ENCODE measurements around the gene AP1B1.
"Not testable (repeated sequence)": the region's sequence is repeated elsewhere in the genome, so short reads cannot be mapped to it uniquely, and the experiment has no call there.

The AP1B1 gene

DNA sequence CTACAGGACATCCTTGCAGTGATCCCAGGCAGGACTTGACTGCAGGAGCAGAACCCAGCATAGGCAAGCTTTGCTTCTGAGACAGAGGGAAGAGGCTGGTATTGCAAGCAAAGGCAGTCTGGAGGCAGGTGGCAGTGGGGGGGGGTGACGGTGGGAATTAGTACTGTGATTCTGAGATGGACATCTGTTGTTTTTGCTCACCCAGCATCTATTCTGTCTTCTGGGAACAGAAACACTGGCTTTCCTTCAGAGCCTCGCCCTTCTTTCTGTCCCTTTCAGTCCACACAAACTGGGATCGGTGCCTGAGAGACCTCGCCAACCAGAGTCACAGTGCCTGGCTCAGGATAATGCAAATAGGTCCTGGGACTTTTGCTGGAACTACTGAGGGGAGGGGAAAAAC is 41.7 kb downstream of the AP1B1 start:
- peak; percentile 92 for DNase-seq

DNA sequence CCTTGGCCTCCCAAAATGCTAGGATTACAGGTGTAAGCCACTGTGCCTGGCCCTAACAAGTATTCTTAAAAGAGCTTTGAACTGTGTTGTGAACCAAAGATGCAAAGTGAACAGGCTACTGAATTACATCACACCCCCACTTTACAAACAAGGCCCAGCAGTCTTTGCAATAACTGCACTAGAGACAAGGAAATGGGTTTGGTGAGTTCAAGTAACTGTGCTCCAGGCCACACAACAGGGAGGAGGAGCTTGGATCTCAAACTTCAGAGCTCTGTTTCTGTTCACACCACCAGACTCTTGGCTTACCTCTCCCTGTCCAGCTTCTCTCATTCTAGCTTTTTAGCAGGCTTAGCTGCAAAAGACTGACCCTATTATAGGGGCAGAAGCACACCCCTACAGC is 42.4 kb downstream of the AP1B1 start:
- no peak for DNase-seq

DNA sequence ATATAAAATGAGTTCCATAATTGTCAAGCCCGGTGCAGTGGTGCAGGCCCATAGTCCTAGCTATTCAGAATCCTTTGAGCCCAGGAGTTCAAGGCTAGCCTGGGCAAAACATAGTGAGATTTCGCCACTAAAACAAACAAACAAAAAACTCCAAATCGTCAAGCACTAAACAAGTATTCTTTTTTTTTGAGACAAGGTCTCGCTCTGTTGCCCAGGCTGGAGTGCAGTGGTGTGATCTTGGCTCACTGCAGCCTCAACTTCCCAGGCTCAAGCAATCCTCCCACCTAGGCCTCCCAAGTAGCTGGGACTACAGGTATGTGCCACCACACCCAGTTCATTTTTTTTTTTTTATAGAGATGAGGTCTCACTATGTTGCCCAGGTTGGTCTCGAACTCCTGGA is 43.5 kb downstream of the AP1B1 start:
- DNase-seq: not testable (repeated sequence)

DNA sequence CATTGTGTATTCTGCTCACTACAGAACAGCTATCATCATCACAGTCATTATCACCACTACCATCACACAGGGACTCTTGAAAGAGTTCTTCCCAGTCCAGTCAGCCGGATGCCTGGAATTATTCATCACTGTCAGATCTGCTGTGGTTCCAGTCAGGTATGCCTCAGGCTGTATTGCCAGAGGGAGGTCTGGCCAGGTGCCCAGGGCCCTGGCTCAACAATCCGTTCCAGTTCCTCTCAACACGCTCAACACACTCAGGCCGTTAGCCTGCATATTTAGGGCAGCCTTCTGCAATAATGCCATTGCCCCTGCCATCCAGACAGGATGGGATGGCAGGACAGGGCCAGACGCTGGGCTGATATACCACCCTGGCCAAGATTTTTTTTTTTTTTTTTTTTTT is 44.2 kb downstream of the AP1B1 start:
- DNase-seq: peak; percentile 57

DNA sequence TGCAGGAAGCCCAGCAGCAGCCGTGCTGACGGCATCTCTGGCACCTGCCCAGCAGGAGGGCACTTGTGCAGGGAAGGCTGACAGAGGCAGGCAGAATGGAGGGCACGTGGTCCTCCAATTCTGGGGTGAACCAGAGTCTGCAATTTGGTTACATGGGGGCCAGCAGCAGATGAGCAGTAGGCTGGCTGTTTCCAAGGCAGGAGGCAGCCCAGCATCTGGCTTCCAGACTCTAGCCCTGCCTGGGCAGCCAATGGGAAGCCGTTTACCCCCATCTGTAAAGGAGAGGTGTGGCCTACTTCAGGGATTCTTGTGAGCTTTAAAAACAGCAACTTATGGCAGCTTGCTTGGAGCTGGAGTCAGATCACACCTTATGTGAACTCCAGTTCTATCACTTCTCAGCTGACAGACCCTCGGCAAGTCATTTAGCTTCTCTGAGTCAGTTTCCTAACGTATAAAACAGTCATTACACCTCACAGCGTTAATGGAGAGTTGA is 45.0 kb downstream of the AP1B1 start:
- DNase-seq: peak; percentile 87

DNA sequence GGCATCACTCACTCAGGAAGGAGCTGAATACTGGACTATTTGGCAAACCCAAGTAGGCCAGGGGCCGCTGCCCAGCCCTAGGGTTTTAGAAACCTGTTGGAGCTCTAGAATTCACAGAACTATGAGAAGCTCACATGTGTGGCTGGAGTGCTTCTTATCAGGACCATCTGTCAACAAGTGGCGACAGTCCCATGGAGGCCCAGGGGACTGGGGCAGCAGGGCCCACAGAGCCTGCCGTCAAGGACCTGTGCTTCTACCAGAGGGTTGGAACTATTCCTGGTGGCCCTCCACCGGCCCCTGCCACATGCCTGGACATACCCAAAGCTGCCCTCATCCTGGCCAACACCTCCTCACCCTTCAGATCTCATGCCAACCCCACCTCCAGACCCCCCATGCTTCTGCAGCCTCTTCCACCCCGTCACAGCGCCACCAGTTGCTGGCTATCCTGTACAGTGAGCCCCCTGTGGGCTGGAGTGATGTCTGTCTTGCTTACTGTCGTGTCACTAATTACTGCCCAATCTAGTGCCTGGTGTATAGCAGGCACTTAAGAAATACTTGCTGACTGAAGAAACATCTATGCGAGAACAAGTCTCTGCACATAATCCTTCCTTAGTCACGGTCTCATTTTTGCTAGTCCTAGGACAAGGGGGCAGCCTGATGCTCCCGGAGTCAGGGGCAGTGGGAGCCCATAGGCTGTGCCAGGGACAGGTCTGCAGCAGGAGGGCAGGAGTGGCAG is 45.6 kb downstream of the AP1B1 start:
- DNase-seq: no peak

DNA sequence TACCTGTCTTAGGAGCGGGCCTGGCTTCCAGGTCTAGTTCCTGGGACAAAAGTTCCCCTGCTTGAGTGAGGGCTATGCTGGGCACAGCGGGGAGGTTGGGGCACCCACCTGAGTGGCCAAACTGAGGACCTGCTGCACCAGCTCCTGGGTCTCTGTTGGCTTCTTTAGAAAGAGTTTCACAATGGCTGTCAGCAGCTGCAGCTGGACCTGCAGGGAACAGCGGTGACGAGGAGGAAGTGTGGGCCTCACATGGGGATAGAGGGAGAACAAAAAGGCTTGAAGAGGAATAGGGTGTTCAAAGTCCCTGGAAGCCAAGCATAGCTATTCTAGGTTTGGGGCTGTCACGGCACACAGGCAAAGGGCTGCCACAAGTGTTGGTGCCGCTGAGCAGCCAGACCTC is 46.2 kb downstream of the AP1B1 start:
- no peak for DNase-seq

DNA sequence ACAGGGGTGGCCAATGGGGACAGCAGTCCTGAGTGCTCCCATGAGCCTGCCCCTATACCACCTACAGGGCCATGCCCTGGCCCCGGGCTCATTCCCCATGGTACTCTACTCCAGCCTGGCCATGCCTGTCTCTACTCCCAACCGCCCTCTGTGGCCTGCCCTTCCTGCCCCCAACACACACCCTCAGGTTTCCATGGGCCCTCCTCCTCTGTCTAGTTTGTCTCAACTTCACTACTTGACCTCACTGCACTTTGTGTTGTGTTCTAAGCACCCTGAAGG is 46.6 kb downstream of the AP1B1 start:
- no peak for DNase-seq

DNA sequence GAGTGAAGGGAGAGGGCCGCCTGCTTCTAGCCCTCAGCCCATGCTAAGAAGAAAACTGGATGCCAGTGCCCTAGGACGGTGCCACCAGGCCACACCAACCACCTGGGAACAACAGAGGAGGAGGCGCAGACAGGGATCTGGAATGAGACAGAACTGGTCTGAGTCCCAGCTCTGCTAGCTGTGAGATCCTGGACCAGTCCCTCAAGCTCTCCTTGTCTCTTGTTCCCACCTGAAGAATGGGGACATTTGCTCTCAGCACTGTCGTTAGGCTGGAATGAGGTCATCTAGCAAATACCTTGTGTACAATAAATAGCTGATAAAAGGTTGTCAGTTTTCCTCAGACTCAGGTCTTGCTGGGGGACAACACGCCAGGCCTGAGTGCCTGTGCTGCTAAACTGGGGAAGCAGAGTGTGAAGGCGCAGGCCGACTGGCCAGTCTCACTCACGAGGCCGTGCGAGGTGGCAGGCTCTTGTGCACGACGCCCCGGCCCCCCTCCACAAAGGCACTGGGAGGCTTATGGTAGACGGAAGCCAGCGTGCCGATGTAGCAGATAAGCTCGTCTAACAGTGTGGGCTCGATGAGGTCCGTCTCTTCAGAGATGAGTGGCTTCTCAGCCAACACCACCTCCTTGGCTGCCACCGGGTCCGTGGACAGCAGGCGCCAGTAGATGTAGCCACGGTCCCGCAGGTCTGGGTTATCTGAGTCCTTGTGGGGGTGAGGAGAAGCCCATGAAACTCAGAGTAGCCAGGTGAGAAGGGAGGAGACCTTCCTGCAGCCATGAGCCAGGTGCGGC is 47.1 kb downstream of the AP1B1 start:
- DNase-seq: no peak

DNA sequence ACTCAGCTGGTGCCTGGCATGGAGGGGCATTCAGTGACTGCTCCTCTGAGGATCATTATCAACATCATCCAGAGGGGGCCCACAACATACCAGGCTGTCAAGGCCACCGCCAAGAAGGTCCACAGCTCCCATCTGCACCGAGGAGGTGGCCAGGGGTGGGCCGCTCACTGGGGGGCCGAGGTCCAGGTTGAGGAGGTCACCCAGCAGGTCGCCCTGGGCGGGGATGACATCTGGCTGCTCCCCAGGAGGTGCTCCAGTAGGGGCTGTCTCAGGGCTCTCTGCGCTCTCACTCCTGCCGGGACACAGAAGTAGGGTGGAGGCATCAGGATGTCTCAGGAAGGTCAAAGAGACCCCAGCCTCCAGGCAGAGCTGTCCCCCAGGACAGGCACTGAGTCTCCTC is 47.8 kb downstream of the AP1B1 start:
- DNase-seq: no peak

DNA sequence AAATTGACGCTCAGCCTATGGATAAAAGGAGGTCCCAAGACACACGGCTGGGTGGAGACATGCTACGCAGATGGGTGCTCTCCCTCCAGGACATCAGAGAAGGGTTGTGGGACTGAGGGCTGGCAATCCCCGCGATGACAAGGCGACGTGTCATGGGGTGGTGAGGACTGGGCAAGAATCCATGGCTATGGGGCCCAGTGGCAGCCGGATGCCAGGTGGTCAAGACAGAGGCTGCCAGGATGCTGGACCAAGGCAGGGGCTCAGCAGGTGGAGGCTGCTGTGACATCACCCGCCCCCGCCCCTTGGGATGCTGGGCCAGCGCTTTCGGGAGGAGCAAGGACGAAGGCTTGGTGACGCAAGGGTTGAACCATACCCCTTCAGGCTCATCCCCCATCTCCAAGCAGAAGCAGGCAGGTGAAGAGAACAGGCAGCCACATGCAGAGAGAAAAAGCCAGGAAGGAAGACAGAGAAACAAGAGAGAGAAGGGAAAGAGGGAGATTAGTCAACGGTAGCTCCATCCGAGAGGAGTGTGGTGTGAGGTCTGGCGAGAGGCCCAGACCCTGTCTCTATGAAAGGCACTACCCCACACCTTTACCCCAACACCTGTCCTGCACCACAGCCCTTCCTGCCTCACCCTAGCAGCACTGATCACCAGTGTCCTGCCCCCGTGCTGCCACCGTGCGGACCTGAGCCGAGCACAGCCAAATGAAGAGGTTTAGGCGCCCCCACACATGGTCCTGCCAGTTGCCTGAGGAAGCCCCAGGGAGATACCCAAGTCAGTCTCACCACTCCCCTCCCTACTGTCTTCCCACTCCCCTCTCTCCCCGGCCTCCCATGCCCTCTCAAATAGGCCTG is 48.8 kb downstream of the AP1B1 start:
- DNase-seq: no peak

DNA sequence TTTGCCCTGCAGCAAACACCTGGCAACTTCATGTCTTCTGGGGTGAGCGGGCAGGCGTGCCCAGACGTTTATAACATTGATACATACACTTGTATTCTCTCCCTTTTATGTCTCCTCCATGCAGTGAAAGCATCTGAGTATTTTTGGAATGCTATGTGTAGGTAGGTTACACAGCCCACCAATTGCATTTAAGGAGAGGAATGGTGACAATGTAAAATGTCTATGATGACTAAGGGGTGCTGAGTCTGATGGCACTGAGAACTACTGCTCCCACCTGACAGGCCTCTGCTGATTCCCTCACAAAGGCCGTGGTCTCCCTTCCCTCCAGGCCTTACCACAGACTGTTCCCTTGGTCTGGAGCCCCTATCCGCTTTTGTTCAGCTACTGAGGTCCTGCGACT is 50.0 kb downstream of the AP1B1 start:
- DNase-seq: no peak

DNA sequence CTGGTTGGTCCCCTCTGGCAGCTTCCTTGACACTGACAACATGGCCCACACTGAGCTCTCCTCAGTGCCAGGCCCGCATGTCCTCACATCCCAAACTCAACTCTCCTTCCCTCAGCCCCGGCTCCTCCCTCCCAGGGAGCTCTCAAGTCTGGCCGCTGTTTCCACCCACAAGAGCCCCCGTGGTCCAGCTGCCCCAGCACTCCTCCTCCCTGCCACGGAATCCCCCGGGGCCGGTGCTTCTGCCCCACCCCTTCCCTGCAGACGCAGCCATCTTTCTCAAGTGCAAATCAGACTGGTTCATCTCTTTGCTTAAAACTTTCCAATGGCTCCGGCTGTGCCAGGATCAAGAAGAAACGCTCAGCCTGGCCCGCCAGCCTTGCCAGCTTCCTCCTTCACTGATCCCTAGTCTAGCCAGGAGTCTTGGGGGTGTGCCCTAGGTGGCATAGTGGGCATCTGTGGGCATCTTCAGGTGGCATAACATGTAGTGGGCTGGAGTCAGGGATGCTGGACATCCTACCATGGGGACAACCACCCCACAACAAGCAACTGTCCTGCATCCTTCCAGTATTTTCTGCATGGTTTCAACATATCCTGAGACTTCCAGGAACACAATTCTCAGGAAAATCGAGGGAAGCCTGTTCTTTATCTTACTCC is 50.6 kb downstream of the AP1B1 start:
- no peak for DNase-seq

DNA sequence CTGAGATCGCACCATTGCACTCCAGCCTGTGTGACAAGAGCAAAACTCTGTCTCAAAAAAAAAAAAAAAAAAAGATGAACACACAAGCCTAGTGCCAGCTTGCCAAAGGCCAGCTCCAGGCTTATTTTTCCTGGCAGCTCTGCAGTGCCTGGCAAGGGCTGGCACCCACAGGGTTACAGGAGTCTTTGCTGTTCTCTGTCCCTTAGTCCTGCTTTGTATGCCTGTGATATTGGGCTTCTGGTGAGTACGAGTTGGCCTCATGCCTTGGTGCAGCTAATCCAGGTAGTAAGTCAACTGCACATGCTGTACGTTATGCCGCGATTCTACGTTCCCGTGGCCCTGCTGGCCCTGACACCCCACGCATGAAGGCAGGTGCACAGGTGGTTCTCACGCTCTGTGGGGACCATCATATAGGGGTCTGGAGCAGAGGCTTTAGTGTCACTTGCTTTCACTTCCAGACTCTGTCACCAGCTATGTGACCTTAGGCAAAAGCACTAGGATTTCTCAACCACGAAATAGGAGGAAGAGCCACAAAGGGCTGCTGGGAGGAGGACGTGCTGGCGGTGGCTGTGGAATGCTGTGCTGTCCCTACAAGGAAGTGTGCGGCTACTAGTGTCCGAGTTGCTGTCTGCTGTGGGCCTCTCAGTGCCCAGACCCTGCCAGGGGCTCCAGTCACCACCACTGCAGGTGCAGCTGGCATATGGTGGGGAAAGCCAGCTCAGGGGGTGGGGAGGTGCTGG is 51.4 kb downstream of the AP1B1 start:
- DNase-seq: no peak

DNA sequence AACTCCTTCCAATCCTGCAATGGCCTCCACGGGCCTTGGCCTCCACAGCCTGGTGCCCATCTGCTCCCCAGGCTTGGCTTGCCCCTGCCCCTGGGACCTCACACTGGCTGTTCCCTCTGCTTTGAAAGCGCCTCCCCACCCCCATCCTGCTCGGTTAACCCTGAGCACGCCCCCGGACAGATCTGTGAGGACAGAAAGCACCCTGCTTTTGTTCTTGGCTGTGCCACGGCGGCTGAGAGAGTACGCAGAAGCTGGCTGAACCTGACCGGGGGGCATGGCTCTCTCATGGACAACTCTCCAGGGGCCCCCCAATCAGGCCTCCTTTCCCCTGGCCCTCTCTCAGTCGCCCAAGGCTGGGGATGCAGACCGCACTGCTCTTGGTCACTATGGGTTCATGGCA is 52.7 kb downstream of the AP1B1 start:
- DNase-seq: no peak

DNA sequence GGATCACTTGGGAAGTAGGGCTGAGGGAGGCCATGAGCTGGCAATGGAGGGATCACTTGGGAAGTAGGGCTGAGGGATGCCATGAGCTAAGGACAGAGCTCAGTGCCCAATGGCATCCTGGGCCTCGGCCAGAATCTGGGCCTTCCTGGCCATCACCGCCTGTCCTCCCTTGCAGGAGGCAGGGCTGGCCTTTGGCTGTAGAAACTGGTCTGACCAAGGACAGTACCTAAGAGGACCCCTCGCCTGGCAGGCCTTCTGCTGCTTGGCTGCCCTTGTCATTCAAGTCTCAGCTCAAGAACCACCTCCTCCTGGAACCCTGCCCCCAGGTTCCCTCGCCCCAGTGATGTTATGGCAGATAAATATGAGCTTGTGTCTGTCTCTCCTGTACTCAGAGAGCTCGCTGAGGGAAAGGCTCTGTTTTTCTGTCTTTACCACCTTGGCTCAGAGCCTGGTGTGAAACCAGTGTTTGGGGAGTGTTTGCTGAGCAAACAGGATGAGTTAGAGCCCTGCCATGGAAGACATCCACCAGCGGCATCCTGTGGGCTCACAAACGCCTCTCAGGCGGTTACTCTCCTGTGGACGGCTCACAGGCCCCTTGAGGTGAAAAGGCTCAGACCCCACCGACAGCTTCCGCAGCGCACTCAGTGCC is 53.5 kb downstream of the AP1B1 start:
- DNase-seq: no peak

DNA sequence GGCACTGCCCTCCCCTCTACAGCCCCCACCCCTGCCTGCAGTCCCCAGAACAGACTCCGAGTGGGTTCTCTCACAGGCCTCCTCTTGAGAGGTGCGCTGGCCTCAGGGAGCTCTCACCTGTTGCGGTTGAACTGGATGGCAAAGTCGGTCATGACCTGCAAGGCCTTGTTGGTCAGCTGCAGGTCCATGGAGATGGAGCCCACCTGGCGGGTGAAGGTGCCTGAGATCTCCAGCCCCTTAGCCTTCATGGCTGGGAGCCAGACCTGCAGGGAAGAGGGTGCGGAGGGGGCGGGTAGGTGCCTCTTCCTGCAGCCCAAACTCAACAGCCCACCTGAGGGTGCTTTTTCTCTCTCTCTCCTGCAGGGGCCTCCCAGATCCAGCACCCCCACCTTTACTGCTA is 54.2 kb downstream of the AP1B1 start:
- DNase-seq: no peak

DNA sequence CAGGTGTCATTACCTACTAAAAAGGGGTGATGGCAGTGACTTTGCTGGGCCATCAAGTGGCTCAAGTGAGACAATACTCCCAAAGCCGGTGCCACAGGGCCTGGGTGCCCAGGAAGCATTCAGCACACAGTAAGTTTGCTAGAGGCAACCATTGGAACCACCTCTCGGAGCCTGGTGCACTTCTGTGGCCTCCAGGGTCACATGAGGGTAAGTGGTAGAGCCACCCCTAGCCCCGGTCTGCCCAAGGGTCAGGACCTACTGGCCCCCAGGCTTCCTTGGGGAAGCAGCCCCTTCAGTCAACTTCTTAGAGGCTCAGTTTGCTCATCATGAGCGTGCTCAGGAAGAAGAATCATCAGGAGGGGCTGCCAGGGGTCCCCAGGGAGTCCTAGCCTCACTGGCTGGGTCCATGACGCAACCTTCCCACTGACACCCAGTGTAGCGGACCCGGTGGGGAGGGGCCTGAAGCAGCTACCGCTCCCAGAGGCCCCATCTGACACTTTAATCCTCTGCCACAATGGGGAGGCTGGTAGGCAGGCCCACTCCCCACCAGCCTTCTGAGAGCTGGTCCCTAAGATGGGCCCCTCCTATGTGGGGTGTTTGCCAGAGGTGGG is 55.4 kb downstream of the AP1B1 start:
- DNase-seq: no peak

DNA sequence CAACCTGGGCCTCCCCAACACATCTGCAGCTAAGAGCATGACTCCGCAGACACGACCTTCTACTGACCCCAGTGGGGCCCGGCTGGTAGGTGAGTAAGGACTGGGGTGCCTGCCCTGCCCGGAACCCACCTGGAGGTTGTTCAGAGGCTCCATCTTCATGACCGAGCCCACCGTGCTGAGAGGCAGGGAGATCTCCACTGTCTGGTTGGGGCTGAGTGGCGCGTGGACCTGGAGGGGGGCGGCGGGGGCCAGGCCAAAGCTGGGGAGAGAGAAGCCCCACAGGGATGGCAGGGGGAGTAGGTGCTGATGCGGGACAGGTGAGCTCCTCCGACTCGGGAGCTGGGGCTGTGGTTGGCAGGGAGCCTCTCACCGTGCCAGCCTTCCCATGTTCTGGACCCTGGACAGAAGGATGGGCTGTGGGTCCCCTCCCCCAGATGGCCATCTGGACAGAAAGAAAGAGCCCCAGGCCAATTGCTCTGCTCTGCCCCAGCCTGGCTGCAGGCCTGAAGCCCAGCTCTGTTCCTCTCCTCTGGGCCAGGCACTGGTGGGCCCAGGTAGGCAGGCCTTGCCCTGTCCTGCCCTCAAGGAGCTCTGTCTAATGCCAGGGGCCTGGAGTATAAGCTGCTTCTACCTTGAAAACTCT is 56.6 kb downstream of the AP1B1 start:
- DNase-seq: no peak

DNA sequence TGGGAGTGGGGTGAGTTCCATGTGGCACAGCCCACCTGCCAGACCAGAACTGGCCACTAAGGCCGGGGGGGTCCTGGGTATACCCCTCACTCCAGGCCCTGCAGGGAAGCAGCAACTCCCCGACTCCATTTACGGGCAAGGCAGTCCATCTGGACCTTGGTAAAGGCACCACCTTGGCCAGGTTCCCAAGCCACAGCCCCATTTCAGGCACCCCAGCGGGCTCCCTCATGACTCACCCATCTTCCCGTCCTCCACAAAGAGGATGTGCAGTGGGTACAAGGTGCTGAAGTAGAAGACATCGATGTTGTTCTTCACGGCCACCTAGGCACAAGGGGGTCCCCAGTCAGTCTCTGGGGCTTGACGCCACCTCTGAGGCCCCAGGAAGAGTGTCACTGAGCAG is 57.2 kb downstream of the AP1B1 start:
- DNase-seq: no peak

DNA sequence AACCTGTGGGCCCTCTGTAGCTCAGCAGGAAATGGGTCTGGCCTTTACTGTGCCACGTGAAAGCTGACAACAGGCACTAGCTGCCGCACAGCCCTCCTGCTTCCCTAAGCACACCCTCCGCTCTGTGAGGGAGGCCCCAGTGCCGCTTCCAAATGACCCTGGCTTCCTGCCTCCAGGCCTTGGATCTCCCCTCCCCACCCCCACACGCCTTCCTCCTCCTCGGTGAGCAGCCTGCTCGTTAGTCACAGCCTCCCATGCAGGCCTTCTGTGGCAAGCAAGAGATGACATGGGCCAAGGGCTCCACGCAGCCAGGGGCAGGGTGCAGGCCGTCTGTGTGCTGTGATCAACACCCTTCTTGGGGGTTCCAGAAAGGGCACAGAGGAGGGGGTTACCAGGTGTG is 57.6 kb downstream of the AP1B1 start:
- no peak for DNase-seq
